Mammary epithelial cell (primary cell): ENCODE measurements around the gene TMEM150B.

ENCODE experiments used
- CTCF ChIP-seq, 2 donors: IDR thresholded peaks in 1 of 2; conservative IDR thresholded peaks in 1 of 2; 2 replicates each; pipeline ENCODE4 v1.5.1; 2011 to 2012; ENCODE audit warnings: inconsistent platforms in 2 of 2, low read length in 2 of 2, mild to moderate bottlenecking in 2 of 2, control low read depth in 1 of 2, low read depth in 1 of 2; ENCODE audit not compliant: insufficient read depth in 1 of 2; ENCODE audit errors: extremely low read depth in 1 of 2
- EZH2 ChIP-seq: IDR thresholded peaks from 2 replicates; pipeline ENCODE4 v1.6.1; 2012; ENCODE audit warnings: low read length, inconsistent platforms, borderline replicate concordance

- no peak for TF ChIP-seq CTCF (conservative IDR thresholded peaks at IDR 0.05 in 1 of 2, IDR thresholded peaks at IDR 0.05 in 1 of 2; ENCODE audit: extremely low read depth in 1 of 2, insufficient read depth in 1 of 2, low read depth in 1 of 2, low read length in 2 of 2)
- no peak for TF ChIP-seq EZH2
These were observed 20.7 kb downstream of the TMEM150B start for GRCh38 chr19:55304279-55304978.
